Measurements from ENCODE around the gene ARHGEF7.

DNA sequence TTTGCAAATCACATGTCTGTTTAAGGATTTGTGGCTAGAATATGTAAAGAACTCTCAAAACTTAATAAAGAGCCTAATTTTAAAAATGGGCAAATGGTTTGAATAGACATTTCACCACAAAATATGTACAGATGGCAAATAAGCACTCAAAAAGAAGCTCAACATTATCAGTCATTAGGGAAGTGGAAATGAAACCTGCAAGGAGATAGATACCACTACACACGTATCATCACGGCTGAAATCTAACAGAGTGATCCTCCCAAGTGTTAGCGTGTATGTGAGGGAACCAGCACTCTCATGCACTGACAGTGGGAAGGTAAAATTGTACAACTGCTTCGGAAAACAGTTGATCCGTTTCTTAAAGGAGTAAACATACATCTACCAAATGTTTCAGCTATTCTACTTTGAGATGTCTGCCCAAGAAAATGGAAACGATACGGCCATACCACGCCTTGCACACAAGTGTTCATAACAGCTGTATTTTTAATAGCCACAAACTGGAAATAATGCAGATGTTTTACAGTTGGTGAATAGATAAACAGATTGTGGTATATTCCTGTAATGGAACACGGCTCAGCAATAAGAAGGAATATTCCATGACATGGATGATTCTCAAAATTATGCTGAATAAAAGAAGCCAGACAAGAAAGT is 14.5 kb downstream of the ARHGEF7 start:
- TF ChIP-seq, protein P1, sequence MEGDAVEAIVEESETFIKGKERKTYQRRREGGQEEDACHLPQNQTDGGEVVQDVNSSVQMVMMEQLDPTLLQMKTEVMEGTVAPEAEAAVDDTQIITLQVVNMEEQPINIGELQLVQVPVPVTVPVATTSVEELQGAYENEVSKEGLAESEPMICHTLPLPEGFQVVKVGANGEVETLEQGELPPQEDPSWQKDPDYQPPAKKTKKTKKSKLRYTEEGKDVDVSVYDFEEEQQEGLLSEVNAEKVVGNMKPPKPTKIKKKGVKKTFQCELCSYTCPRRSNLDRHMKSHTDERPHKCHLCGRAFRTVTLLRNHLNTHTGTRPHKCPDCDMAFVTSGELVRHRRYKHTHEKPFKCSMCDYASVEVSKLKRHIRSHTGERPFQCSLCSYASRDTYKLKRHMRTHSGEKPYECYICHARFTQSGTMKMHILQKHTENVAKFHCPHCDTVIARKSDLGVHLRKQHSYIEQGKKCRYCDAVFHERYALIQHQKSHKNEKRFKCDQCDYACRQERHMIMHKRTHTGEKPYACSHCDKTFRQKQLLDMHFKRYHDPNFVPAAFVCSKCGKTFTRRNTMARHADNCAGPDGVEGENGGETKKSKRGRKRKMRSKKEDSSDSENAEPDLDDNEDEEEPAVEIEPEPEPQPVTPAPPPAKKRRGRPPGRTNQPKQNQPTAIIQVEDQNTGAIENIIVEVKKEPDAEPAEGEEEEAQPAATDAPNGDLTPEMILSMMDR (IDR thresholded peaks at IDR 0.05): no peak
- TF ChIP-seq EZH2phosphoT487 (IDR thresholded peaks at IDR 0.05): no peak
- no peak for TF ChIP-seq EZH2 (IDR thresholded peaks at IDR 0.05)

Data from neural progenitor cell (in vitro differentiated cells).